A673 (cell line): ENCODE data around the gene HIP1.

Experiments used
- EZH2 ChIP-seq: fragments of 200-600 bp; sonication (generic); IDR thresholded peaks from 2 replicates; pipeline ENCODE4 v1.6.1; 2017; ENCODE audit warnings: borderline replicate concordance, low read depth, mild to moderate bottlenecking, mixed read lengths, antibody characterized with exemption, low read length; ENCODE audit not compliant: poor library complexity, severe bottlenecking
- TF ChIP-seq, protein P1 (sequence below): fragments of 300-800, 200-600 bp; sonication (generic); conservative IDR thresholded peaks from 2 replicates; pipeline ENCODE4 v1.5.1; 2017; ENCODE audit warnings: low read depth, mild to moderate bottlenecking, antibody characterized with exemption, low read length, moderate library complexity, mixed read lengths

DNA sequence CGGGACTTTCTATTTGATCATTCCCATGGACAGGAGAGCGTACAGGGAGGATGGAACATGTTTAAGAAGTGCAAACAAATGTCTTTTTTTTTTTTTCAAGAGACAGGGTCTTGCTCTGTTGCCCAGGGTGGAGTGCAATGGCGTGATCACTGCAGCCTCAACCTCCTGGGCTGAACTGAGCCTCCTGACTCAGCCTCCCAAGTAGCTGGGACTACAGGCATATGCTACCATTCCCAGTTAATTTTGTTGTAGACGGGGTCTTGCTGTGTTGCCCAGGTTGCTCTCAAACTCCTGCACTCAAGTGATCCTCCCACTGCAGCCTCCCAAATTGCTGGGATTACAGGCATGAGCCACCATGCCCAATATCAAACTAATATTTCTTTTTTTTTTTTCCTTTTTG lies 206.1 kb downstream of the HIP1 start:
- TF ChIP-seq, protein P1, sequence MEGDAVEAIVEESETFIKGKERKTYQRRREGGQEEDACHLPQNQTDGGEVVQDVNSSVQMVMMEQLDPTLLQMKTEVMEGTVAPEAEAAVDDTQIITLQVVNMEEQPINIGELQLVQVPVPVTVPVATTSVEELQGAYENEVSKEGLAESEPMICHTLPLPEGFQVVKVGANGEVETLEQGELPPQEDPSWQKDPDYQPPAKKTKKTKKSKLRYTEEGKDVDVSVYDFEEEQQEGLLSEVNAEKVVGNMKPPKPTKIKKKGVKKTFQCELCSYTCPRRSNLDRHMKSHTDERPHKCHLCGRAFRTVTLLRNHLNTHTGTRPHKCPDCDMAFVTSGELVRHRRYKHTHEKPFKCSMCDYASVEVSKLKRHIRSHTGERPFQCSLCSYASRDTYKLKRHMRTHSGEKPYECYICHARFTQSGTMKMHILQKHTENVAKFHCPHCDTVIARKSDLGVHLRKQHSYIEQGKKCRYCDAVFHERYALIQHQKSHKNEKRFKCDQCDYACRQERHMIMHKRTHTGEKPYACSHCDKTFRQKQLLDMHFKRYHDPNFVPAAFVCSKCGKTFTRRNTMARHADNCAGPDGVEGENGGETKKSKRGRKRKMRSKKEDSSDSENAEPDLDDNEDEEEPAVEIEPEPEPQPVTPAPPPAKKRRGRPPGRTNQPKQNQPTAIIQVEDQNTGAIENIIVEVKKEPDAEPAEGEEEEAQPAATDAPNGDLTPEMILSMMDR = no peak
- TF ChIP-seq EZH2 = no peak
